GM18505 (cell line): ENCODE data around the gene OR6F1.
"Not testable (repeated sequence)": the region's sequence is repeated elsewhere in the genome, so short reads cannot be mapped to it uniquely, and the experiment has no call there.

Experiments used
- ATAC-seq: cut with Tn5 transposase; IDR thresholded peaks from one replicate; pipeline ENCODE4 v1.9.1; 2021; ENCODE audit not compliant: unreplicated experiment
- POLR2A ChIP-seq: IDR thresholded peaks from 4 replicates; pipeline ENCODE4 v1.6.1; 2011; ENCODE audit warnings: borderline replicate concordance; ENCODE audit not compliant: insufficient read depth, insufficient read length; ENCODE audit errors: extremely low read depth

Gene OR6F1

GRCh38 chr1:247716546-247716945, at the start of gene OR6F1:
OR6F1 (minus strand) TSS chr1:247716646; CDS start chr1:247712755, 3,891 bp downstream.
- ATAC-seq = no peak
- no peak for TF ChIP-seq POLR2A

GRCh38 chr1:247760456-247760855, 44.0 kb upstream of the OR6F1 start, which contains the start of gene OR1C1:
OR1C1 (minus strand) TSS chr1:247760556; CDS start chr1:247758406, 2,150 bp downstream.
- no peak for ATAC-seq
- no peak for TF ChIP-seq POLR2A

GRCh38 chr1:247754311-247754710, 37.9 kb upstream of the OR6F1 start:
- not testable (repeated sequence) for ATAC-seq

GRCh38 chr1:247749870-247750269, 33.4 kb upstream of the OR6F1 start:
- no peak for ATAC-seq
- TF ChIP-seq POLR2A = no peak

GRCh38 chr1:247748041-247748440, 31.6 kb upstream of the OR6F1 start, which contains the start of gene OR14A2:
OR14A2 (minus strand) TSS chr1:247748141.
- no peak for ATAC-seq
- no peak for TF ChIP-seq POLR2A

- no peak for TF ChIP-seq POLR2A
- no peak for ATAC-seq
These were observed 31.2 kb upstream of the OR6F1 start for GRCh38 chr1:247747616-247748015.

- no peak for TF ChIP-seq POLR2A
- no peak for ATAC-seq
These were observed 30.0 kb upstream of the OR6F1 start for GRCh38 chr1:247746391-247746935.

GRCh38 chr1:247742215-247742760, 25.8 kb upstream of the OR6F1 start:
- not testable (repeated sequence) for ATAC-seq

- no peak for ATAC-seq
These were observed 25.3 kb upstream of the OR6F1 start for GRCh38 chr1:247741756-247742155.

GRCh38 chr1:247740721-247741120, 24.3 kb upstream of the OR6F1 start:
- TF ChIP-seq POLR2A = no peak
- ATAC-seq = no peak

More at GRCh38 chr1:247741756-247742155, 25.3 kb upstream of the OR6F1 start:
- TF ChIP-seq POLR2A = no peak

GRCh38 chr1:247738315-247738714, 21.9 kb upstream of the OR6F1 start, which contains the start of gene OR14K1:
OR14K1 (plus strand) TSS chr1:247738615; CDS start chr1:247738615, 0 bp downstream.
- ATAC-seq = no peak
- TF ChIP-seq POLR2A = no peak

GRCh38 chr1:247721222-247721621, 4.8 kb upstream of the OR6F1 start:
- ATAC-seq = no peak
- TF ChIP-seq POLR2A = no peak

GRCh38 chr1:247713753-247714152, 2.7 kb downstream of the OR6F1 start:
- ATAC-seq = no peak
- no peak for TF ChIP-seq POLR2A

- ATAC-seq = not testable (repeated sequence)
These were observed 5.8 kb downstream of the OR6F1 start for GRCh38 chr1:247710681-247711080.

GRCh38 chr1:247701338-247701737, 15.1 kb downstream of the OR6F1 start:
- TF ChIP-seq POLR2A = no peak
- no peak for ATAC-seq
